ENCODE data around the gene LGALS7. TPM values are rescaled to one million over a fixed set of nuclear protein-coding genes. Genes with fewer than 3 reads are reported as not detected.
"Not testable (repeated sequence)": the region's sequence is repeated elsewhere in the genome, so short reads cannot be mapped to it uniquely, and the experiment has no call there.

LGALS7 gene
- polyA plus RNA-seq, 3 donors, result not detected

GRCh38 chr19:38760805-38761517, 12.4 kb downstream of the LGALS7 start:
- not testable (repeated sequence) for H3K4me3 Mint-ChIP-seq; H3K9me3 ChIP-seq (replicated peaks in 1 of 2; ENCODE audit: control insufficient read depth in 1 of 2, insufficient read depth in 1 of 2, low read length in 2 of 2); H3K36me3 ChIP-seq (replicated peaks in 1 of 2; ENCODE audit: control insufficient read depth in 1 of 2, insufficient read depth in 2 of 2, low read length in 2 of 2); H3K9me3 Mint-ChIP-seq; H3K27ac Mint-ChIP-seq; H3K27me3 ChIP-seq (ENCODE audit: control insufficient read depth in 2 of 2, insufficient read depth in 2 of 2, low read length in 2 of 2); H3K27ac ChIP-seq (ENCODE audit: low read depth in 1 of 2, low read length in 2 of 2); H3K4me3 ChIP-seq (replicated peaks in 1 of 3; ENCODE audit: low read depth in 2 of 3, low read length in 3 of 3); H3K79me2 ChIP-seq (ENCODE audit: insufficient read depth, low read length); H3K4me2 ChIP-seq (replicated peaks; ENCODE audit: extremely low read depth, low read length, poor library complexity, severe bottlenecking); H3K36me3 Mint-ChIP-seq; DNase-seq; H3K27me3 Mint-ChIP-seq (ENCODE audit: low read depth in 3 of 3); H2AFZ ChIP-seq (ENCODE audit: insufficient read depth, low read depth, low read length, poor library complexity, severe bottlenecking); H3K9ac ChIP-seq (ENCODE audit: insufficient read depth, low read length, poor library complexity, severe bottlenecking); H4K20me1 ChIP-seq (ENCODE audit: insufficient read depth, low read length)
- peaks cover 0 to 10% of the 10 kb centered on the region in 2 donors for H3K4me1 ChIP-seq (ENCODE audit: control insufficient read depth in 1 of 2, insufficient read depth in 2 of 2, low read length in 2 of 2)
- intact Hi-C loops (cut with micrococcal nuclease), result loop anchor here in 1 of 2 donors (10.0 kb wide), 1 partner anchor 134 kb away; the partner anchor contains the start of genes NFKBIB and SIRT2
- H3K4me1 Mint-ChIP-seq, result peaks cover 15% of the 10 kb centered on the region
- no CpG with 5 or more reads among the region's 6 CpGs for WGBS (ENCODE audit: insufficient coverage)

- H3K9ac ChIP-seq (ENCODE audit: insufficient read depth, low read length, poor library complexity, severe bottlenecking), result no peak overlapping the region
- H2AFZ ChIP-seq (ENCODE audit: insufficient read depth, low read depth, low read length, poor library complexity, severe bottlenecking), result peak overlapping the region; percentile 41
- H3K27ac Mint-ChIP-seq, result peak overlapping the region; percentile 8 to 87 (median 55)
- H3K4me2 ChIP-seq (replicated peaks; ENCODE audit: extremely low read depth, low read length, poor library complexity, severe bottlenecking), result peak overlapping the region; percentile 50
- peak overlapping the region; percentile 30 to 41 for H3K4me3 Mint-ChIP-seq
- H3K4me1 ChIP-seq (ENCODE audit: control insufficient read depth in 1 of 2, insufficient read depth in 2 of 2, low read length in 2 of 2), result peaks cover 0 to 10% of the 10 kb centered on the region in 2 donors
- TF ChIP-seq CTCF (IDR thresholded peaks at IDR 0.05), result no peak
- no peaks in the 10 kb centered on the region for H3K36me3 Mint-ChIP-seq
- H3K36me3 ChIP-seq (replicated peaks in 1 of 2; ENCODE audit: control insufficient read depth in 1 of 2, insufficient read depth in 2 of 2, low read length in 2 of 2), result no peaks in the 10 kb centered on the region
- no peaks in the 10 kb centered on the region for H4K20me1 ChIP-seq (ENCODE audit: insufficient read depth, low read length)
- no peak overlapping the region for H3K27ac ChIP-seq (ENCODE audit: low read depth in 1 of 2, low read length in 2 of 2)
- peak in 2 of 3 donors; percentile 34 to 43 for DNase-seq
- WGBS (ENCODE audit: insufficient coverage), result 16% methylated on average over 7 of the region's 10 CpGs
- no peaks in the 10 kb centered on the region for H3K27me3 ChIP-seq (ENCODE audit: control insufficient read depth in 2 of 2, insufficient read depth in 2 of 2, low read length in 2 of 2)
- peaks cover 0 to 8% (median 5%) of the 10 kb centered on the region in 7 donors for H3K9me3 Mint-ChIP-seq
- no peaks in the 10 kb centered on the region for H3K79me2 ChIP-seq (ENCODE audit: insufficient read depth, low read length)
- H3K4me3 ChIP-seq (replicated peaks in 1 of 3; ENCODE audit: low read depth in 2 of 3, low read length in 3 of 3), result peak overlapping the region in 1 of 3 experiments; percentile 36
- H3K9me3 ChIP-seq (replicated peaks in 1 of 2; ENCODE audit: control insufficient read depth in 1 of 2, insufficient read depth in 1 of 2, low read length in 2 of 2), result no peaks in the 10 kb centered on the region
- H3K4me1 Mint-ChIP-seq, result peaks cover 15% of the 10 kb centered on the region
- intact Hi-C loops (cut with micrococcal nuclease), result loop anchor here in 1 of 2 donors (10.0 kb wide), 1 partner anchor 135 kb away; the partner anchor contains the start of genes NFKBIB and SIRT2
- H3K27me3 Mint-ChIP-seq (ENCODE audit: low read depth in 3 of 3), result peaks cover 3 to 4% (median 4%) of the 10 kb centered on the region in 3 donors
These were observed 13.7 kb downstream of the LGALS7 start for GRCh38 chr19:38759590-38760003.

GRCh38 chr19:38754196-38754595, 19.1 kb downstream of the LGALS7 start:
- H3K9me3 Mint-ChIP-seq; H3K36me3 ChIP-seq (replicated peaks in 1 of 2; ENCODE audit: control insufficient read depth in 1 of 2, insufficient read depth in 2 of 2, low read length in 2 of 2); H3K4me1 ChIP-seq (ENCODE audit: control insufficient read depth in 1 of 2, insufficient read depth in 2 of 2, low read length in 2 of 2); H3K9me3 ChIP-seq (replicated peaks in 1 of 2; ENCODE audit: control insufficient read depth in 1 of 2, insufficient read depth in 1 of 2, low read length in 2 of 2); H3K79me2 ChIP-seq (ENCODE audit: insufficient read depth, low read length); H3K4me2 ChIP-seq (replicated peaks; ENCODE audit: extremely low read depth, low read length, poor library complexity, severe bottlenecking); DNase-seq; H3K4me3 Mint-ChIP-seq; H2AFZ ChIP-seq (ENCODE audit: insufficient read depth, low read depth, low read length, poor library complexity, severe bottlenecking); H3K27me3 ChIP-seq (ENCODE audit: control insufficient read depth in 2 of 2, insufficient read depth in 2 of 2, low read length in 2 of 2); H3K27ac ChIP-seq (ENCODE audit: low read depth in 1 of 2, low read length in 2 of 2); H3K36me3 Mint-ChIP-seq; H4K20me1 ChIP-seq (ENCODE audit: insufficient read depth, low read length); intact Hi-C loops (cut with micrococcal nuclease); H3K9ac ChIP-seq (ENCODE audit: insufficient read depth, low read length, poor library complexity, severe bottlenecking); H3K4me1 Mint-ChIP-seq; H3K27ac Mint-ChIP-seq; H3K4me3 ChIP-seq (replicated peaks in 1 of 3; ENCODE audit: low read depth in 2 of 3, low read length in 3 of 3): not testable (repeated sequence)
- H3K27me3 Mint-ChIP-seq (ENCODE audit: low read depth in 3 of 3), result peaks cover 8 to 22% (median 18%) of the 10 kb centered on the region in 3 donors
- no CpG with 5 or more reads among the region's 2 CpGs for WGBS (ENCODE audit: insufficient coverage)

GRCh38 chr19:38753783-38754182, 19.5 kb downstream of the LGALS7 start:
- H3K9me3 Mint-ChIP-seq; intact Hi-C loops (cut with micrococcal nuclease): not testable (repeated sequence)

More at GRCh38 chr19:38753783-38754182, 19.5 kb downstream of the LGALS7 start:
- H3K4me3 Mint-ChIP-seq; H3K36me3 Mint-ChIP-seq; H3K4me1 ChIP-seq (ENCODE audit: control insufficient read depth in 1 of 2, insufficient read depth in 2 of 2, low read length in 2 of 2); H3K4me3 ChIP-seq (replicated peaks in 1 of 3; ENCODE audit: low read depth in 2 of 3, low read length in 3 of 3); H3K27ac ChIP-seq (ENCODE audit: low read depth in 1 of 2, low read length in 2 of 2); H4K20me1 ChIP-seq (ENCODE audit: insufficient read depth, low read length); H3K4me2 ChIP-seq (replicated peaks; ENCODE audit: extremely low read depth, low read length, poor library complexity, severe bottlenecking); H3K36me3 ChIP-seq (replicated peaks in 1 of 2; ENCODE audit: control insufficient read depth in 1 of 2, insufficient read depth in 2 of 2, low read length in 2 of 2); H3K79me2 ChIP-seq (ENCODE audit: insufficient read depth, low read length); H3K4me1 Mint-ChIP-seq; H3K27ac Mint-ChIP-seq; DNase-seq; H2AFZ ChIP-seq (ENCODE audit: insufficient read depth, low read depth, low read length, poor library complexity, severe bottlenecking); H3K9ac ChIP-seq (ENCODE audit: insufficient read depth, low read length, poor library complexity, severe bottlenecking); H3K27me3 ChIP-seq (ENCODE audit: control insufficient read depth in 2 of 2, insufficient read depth in 2 of 2, low read length in 2 of 2); H3K9me3 ChIP-seq (replicated peaks in 1 of 2; ENCODE audit: control insufficient read depth in 1 of 2, insufficient read depth in 1 of 2, low read length in 2 of 2): not testable (repeated sequence)
- H3K27me3 Mint-ChIP-seq (ENCODE audit: low read depth in 3 of 3), result peaks cover 8 to 24% (median 18%) of the 10 kb centered on the region in 3 donors
- 88% methylated on average over 1 of the region's 3 CpGs for WGBS (ENCODE audit: insufficient coverage)
